ENCODE measurements around the gene OR56A3.

OR56A3 gene

GRCh38 chr11:5983443-5983842 lies 41.4 kb downstream of the OR56A3 start:
- DNase-seq, result no peak

- DNase-seq, result no peak
Observed at GRCh38 chr11:5986885-5987284, 44.8 kb downstream of the OR56A3 start, which contains the start of gene OR52L1. OR52L1 (minus strand) TSS chr11:5986985; CDS start chr11:5986930, 55 bp downstream.

- no peak for DNase-seq
Observed at GRCh38 chr11:5989203-5989602, 47.2 kb downstream of the OR56A3 start.

DNA sequence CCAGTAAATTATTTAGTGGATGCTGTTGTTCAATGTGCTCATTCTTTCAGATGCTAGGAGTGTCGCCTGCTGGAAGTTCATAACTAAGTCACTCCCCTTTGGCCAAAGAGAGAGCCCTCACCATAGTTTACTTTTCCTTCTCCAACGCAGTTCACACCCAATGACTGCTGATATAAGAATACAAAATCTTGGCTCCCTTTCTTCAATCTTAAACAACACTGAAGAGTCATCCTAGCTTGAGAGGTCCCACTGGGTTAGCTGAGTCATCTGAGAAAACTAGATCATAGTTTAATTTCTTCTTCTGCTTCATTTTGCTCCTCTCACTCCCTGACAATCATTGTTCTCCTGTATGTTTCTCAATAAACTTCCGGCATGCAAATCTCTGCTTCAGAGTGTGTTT lies 50.1 kb downstream of the OR56A3 start:
- DNase-seq, result no peak

DNA sequence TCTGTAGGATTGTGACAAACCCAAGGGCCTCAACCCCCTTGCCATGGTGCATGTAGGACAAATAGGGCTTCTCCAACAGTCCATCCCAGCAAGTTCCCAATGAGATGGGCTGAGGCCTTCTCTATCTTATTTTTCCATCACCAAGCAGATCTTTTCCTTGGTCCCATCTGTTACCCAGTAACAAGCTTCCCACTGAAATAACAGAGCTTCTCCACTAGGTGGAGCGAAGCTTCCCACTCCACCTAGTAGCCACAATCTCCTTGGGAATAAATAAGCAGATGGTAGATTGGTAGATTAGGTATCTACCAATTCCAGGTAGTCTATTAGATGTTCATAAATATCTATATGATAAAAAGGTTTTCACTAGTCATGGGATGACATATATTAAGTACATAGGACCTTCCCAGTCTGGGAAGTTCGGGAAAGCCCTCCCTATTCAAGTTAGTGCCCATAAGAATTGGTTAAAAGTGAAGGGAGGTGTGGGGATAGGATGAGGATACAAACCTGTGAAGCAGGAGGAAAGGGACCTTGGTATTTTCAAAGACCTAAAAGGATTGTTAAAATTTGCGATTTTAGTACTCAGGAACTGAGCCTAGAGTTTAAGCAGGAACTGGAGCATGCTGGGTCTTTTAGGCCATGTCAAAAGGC lies 50.7 kb downstream of the OR56A3 start:
- peak; percentile 7 for DNase-seq

GRCh38 chr11:5994791-5995190 lies 52.7 kb downstream of the OR56A3 start:
- no peak for DNase-seq

All from NCI-H146 (cell line).